ENCODE measurements around the gene CAVIN2. TPM values are rescaled to one million over a fixed set of nuclear protein-coding genes. Genes with fewer than 3 reads are reported as not detected.
A peak's percentile ranks its signal among the peaks of the same experiment; 100 is the strongest.

The CAVIN2 gene
- total RNA-seq, 1 donor from 2014 or later: 93.9 TPM

GRCh38 chr2:191836853-191837769 lies 9.8 kb downstream of the CAVIN2 start:
- H3K4me3 ChIP-seq: peak overlapping the region; percentile 79
- peaks cover 43% of the 10 kb centered on the region for H3K36me3 ChIP-seq
- no peaks in the 10 kb centered on the region for H3K9me3 ChIP-seq (replicated peaks)
- no peaks in the 10 kb centered on the region for H3K27me3 ChIP-seq (ENCODE audit: low read depth)
- intact Hi-C loops (cut with micrococcal nuclease): no loop called here
- TF ChIP-seq CTCF (IDR thresholded peaks at IDR 0.05; ENCODE audit: borderline replicate concordance): no peak
- peaks cover 98% of the 10 kb centered on the region for H3K4me1 ChIP-seq
- peak overlapping the region; percentile 96 for H3K27ac ChIP-seq (replicated peaks)
- DNase-seq: no peak

GRCh38 chr2:191836471-191836852 lies 10.4 kb downstream of the CAVIN2 start:
- H3K27ac ChIP-seq (replicated peaks): peak overlapping the region; percentile 96
- TF ChIP-seq CTCF (IDR thresholded peaks at IDR 0.05; ENCODE audit: borderline replicate concordance): no peak
- intact Hi-C loops (cut with micrococcal nuclease): no loop called here
- H3K27me3 ChIP-seq (ENCODE audit: low read depth): no peaks in the 10 kb centered on the region
- H3K9me3 ChIP-seq (replicated peaks): no peaks in the 10 kb centered on the region
- H3K4me1 ChIP-seq: peaks cover 98% of the 10 kb centered on the region
- peak overlapping the region; percentile 79 for H3K4me3 ChIP-seq
- no peak for DNase-seq
- H3K36me3 ChIP-seq: peaks cover 43% of the 10 kb centered on the region

GRCh38 chr2:191835539-191836350 lies 11.1 kb downstream of the CAVIN2 start:
- Histone ChIP-seq H3K27ac (replicated peaks) (peak overlapping the region; percentile 96), H3K4me3 (peak overlapping the region; percentile 79)

GRCh38 chr2:191835100-191835499 lies 11.8 kb downstream of the CAVIN2 start:
- no peak overlapping the region for H3K4me3 ChIP-seq
- peaks cover 87% of the 10 kb centered on the region for H3K4me1 ChIP-seq
- no peaks in the 10 kb centered on the region for H3K27me3 ChIP-seq (ENCODE audit: low read depth)
- no peaks in the 10 kb centered on the region for H3K9me3 ChIP-seq (replicated peaks)
- peak overlapping the region; percentile 96 for H3K27ac ChIP-seq (replicated peaks)
- no peak for DNase-seq
- H3K36me3 ChIP-seq: peaks cover 43% of the 10 kb centered on the region
- no peak for TF ChIP-seq CTCF (IDR thresholded peaks at IDR 0.05; ENCODE audit: borderline replicate concordance)
- intact Hi-C loops (cut with micrococcal nuclease): no loop called here

More at GRCh38 chr2:191835539-191836350, 11.1 kb downstream of the CAVIN2 start:
- Histone ChIP-seq H3K36me3 (peaks cover 43% of the 10 kb centered on the region), H3K27me3 (ENCODE audit: low read depth) (no peaks in the 10 kb centered on the region), H3K4me1 (peaks cover 93% of the 10 kb centered on the region), H3K9me3 (replicated peaks) (no peaks in the 10 kb centered on the region)
- TF ChIP-seq CTCF (IDR thresholded peaks at IDR 0.05; ENCODE audit: borderline replicate concordance): no peak
- intact Hi-C loops (cut with micrococcal nuclease): no loop called here
- DNase-seq: no peak

- peaks cover 35% of the 10 kb centered on the region for H3K36me3 ChIP-seq
- H3K9me3 ChIP-seq (replicated peaks): no peaks in the 10 kb centered on the region
- intact Hi-C loops (cut with micrococcal nuclease): no loop called here
- TF ChIP-seq CTCF (IDR thresholded peaks at IDR 0.05; ENCODE audit: borderline replicate concordance): no peak
- H3K4me3 ChIP-seq: no peak overlapping the region
- H3K27ac ChIP-seq (replicated peaks): no peak overlapping the region
- peaks cover 69% of the 10 kb centered on the region for H3K4me1 ChIP-seq
- H3K27me3 ChIP-seq (ENCODE audit: low read depth): no peaks in the 10 kb centered on the region
- no peak for DNase-seq
Measured at GRCh38 chr2:191833356-191833755, 13.5 kb downstream of the CAVIN2 start.

Data from left ventricle myocardium inferior (tissue), 1 donor.